ENCODE results near the gene ZBTB24. TPM values are rescaled to one million over a fixed set of nuclear protein-coding genes. Genes with fewer than 3 reads are reported as not detected.

Gene ZBTB24
- total and polyA plus RNA-seq, 7 experiments from 2014 or later: 6.9 to 26.6 (median 12.4) TPM

- H3K4me1 Mint-ChIP-seq: peaks cover 0 to 4% (median 0%) of the 10 kb centered on the region in 7 donors
- no peak overlapping the region for H3K27ac ChIP-seq (ENCODE audit: low read depth, low read length)
- H3K9me3 ChIP-seq (ENCODE audit: control insufficient read depth in 2 of 3, low read length in 3 of 3): no peaks in the 10 kb centered on the region
- no peaks in the 10 kb centered on the region for H3K36me3 ChIP-seq (ENCODE audit: control insufficient read depth in 2 of 3, insufficient read depth in 3 of 3, low read length in 3 of 3)
- H3K4me3 Mint-ChIP-seq: no peak overlapping the region
- intact Hi-C loops (cut with micrococcal nuclease): no loop called here
- H3K4me3 ChIP-seq (ENCODE audit: low read length): no peak overlapping the region
- H3K4me1 ChIP-seq (ENCODE audit: control insufficient read depth in 2 of 2, insufficient read depth in 2 of 2, low read length in 2 of 2): no peaks in the 10 kb centered on the region
- no peak for DNase-seq
- peaks cover 0 to 27% (median 0%) of the 10 kb centered on the region in 5 donors for H3K27me3 Mint-ChIP-seq
- ChIA-PET CTCF (interaction anchor here (0.6 kb wide), 1 partner anchor 610 kb away, joined by 3 read pairs; no protein-coding TSS in a partner anchor), POLR2A (no interaction called here)
- no peaks in the 10 kb centered on the region for H3K36me3 Mint-ChIP-seq
- ATAC-seq: no peak
- H3K27ac Mint-ChIP-seq: peak overlapping the region in 1 of 9 donors; percentile 15
- no peaks in the 10 kb centered on the region for H3K9me3 Mint-ChIP-seq
- no peaks in the 10 kb centered on the region for H3K27me3 ChIP-seq (ENCODE audit: control insufficient read depth in 2 of 2, insufficient read depth in 2 of 2, low read length in 2 of 2)
Measured at GRCh38 chr6:109428889-109429477, 54.0 kb downstream of the ZBTB24 start.

DNA sequence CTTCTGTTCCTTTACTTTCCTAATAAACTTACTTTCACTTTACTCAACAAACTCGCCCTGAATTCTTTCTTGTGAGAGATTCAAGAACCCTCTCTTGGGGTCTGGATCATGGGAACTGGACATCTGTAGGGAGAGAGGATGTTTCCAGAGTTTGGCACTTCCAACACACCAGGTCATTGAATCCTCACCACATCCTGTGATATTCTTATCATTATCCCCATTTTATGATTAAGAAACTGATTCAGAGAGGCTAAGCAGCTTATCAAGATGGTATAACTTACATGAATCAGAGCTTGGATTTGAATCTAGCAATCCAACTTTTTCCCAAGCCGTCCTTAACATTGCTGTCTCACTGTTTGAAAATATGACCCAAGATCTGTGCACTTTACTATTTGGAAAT lies 58.1 kb downstream of the ZBTB24 start:
- H3K4me1 Mint-ChIP-seq: peaks cover 0 to 6% (median 0%) of the 10 kb centered on the region in 7 donors
- Histone ChIP-seq H3K9me3 (ENCODE audit: control insufficient read depth in 2 of 3, low read length in 3 of 3) (no peaks in the 10 kb centered on the region), H3K4me1 (ENCODE audit: control insufficient read depth in 2 of 2, insufficient read depth in 2 of 2, low read length in 2 of 2) (no peaks in the 10 kb centered on the region), H3K27ac (ENCODE audit: low read depth, low read length) (no peak overlapping the region), H3K36me3 (ENCODE audit: control insufficient read depth in 2 of 3, insufficient read depth in 3 of 3, low read length in 3 of 3) (no peaks in the 10 kb centered on the region), H3K27me3 (ENCODE audit: control insufficient read depth in 2 of 2, insufficient read depth in 2 of 2, low read length in 2 of 2) (no peaks in the 10 kb centered on the region), H3K4me3 (ENCODE audit: low read length) (no peak overlapping the region)
- intact Hi-C loops (cut with micrococcal nuclease): no loop called here
- CTCF ChIA-PET: no interaction called here
- H3K27me3 Mint-ChIP-seq: peaks cover 0 to 22% (median 0%) of the 10 kb centered on the region in 5 donors
- no peaks in the 10 kb centered on the region for H3K9me3 Mint-ChIP-seq
- no peak overlapping the region for H3K4me3 Mint-ChIP-seq
- DNase-seq (no peak), ATAC-seq (no peak)
- no peak overlapping the region for H3K27ac Mint-ChIP-seq
- POLR2A ChIA-PET: no interaction called here
- H3K36me3 Mint-ChIP-seq: no peaks in the 10 kb centered on the region

- no peak overlapping the region for H3K27ac Mint-ChIP-seq
- Histone ChIP-seq H3K36me3 (ENCODE audit: control insufficient read depth in 2 of 3, insufficient read depth in 3 of 3, low read length in 3 of 3) (no peaks in the 10 kb centered on the region), H3K27ac (ENCODE audit: low read depth, low read length) (no peak overlapping the region), H3K9me3 (ENCODE audit: control insufficient read depth in 2 of 3, low read length in 3 of 3) (no peaks in the 10 kb centered on the region), H3K4me1 (ENCODE audit: control insufficient read depth in 2 of 2, insufficient read depth in 2 of 2, low read length in 2 of 2) (no peaks in the 10 kb centered on the region), H3K27me3 (ENCODE audit: control insufficient read depth in 2 of 2, insufficient read depth in 2 of 2, low read length in 2 of 2) (no peaks in the 10 kb centered on the region), H3K4me3 (ENCODE audit: low read length) (no peak overlapping the region)
- POLR2A ChIA-PET: interaction anchor here (0.6 kb wide), 1 partner anchor 69 kb away, joined by 3 read pairs; no protein-coding TSS in a partner anchor
- no peak for DNase-seq
- peaks cover 0 to 6% (median 0%) of the 10 kb centered on the region in 7 donors for H3K4me1 Mint-ChIP-seq
- H3K27me3 Mint-ChIP-seq: peaks cover 0 to 19% (median 0%) of the 10 kb centered on the region in 5 donors
- no peaks in the 10 kb centered on the region for H3K9me3 Mint-ChIP-seq
- intact Hi-C loops (cut with micrococcal nuclease): no loop called here
- H3K36me3 Mint-ChIP-seq: no peaks in the 10 kb centered on the region
- no peak for ATAC-seq
- CTCF ChIA-PET: interaction anchor here (0.7 kb wide), 1 partner anchor 600 kb away, joined by 3 read pairs; no protein-coding TSS in a partner anchor
- H3K4me3 Mint-ChIP-seq: no peak overlapping the region
Measured at GRCh38 chr6:109421184-109421583, 61.8 kb downstream of the ZBTB24 start.

GRCh38 chr6:109420751-109421150 lies 62.3 kb downstream of the ZBTB24 start:
- Histone ChIP-seq H3K4me3 (ENCODE audit: low read length) (no peak overlapping the region), H3K36me3 (ENCODE audit: control insufficient read depth in 2 of 3, insufficient read depth in 3 of 3, low read length in 3 of 3) (no peaks in the 10 kb centered on the region), H3K9me3 (ENCODE audit: control insufficient read depth in 2 of 3, low read length in 3 of 3) (no peaks in the 10 kb centered on the region), H3K27me3 (ENCODE audit: control insufficient read depth in 2 of 2, insufficient read depth in 2 of 2, low read length in 2 of 2) (no peaks in the 10 kb centered on the region), H3K4me1 (ENCODE audit: control insufficient read depth in 2 of 2, insufficient read depth in 2 of 2, low read length in 2 of 2) (no peaks in the 10 kb centered on the region), H3K27ac (ENCODE audit: low read depth, low read length) (no peak overlapping the region)
- no peak overlapping the region for H3K27ac Mint-ChIP-seq
- peaks cover 0 to 17% (median 0%) of the 10 kb centered on the region in 5 donors for H3K27me3 Mint-ChIP-seq
- DNase-seq: no peak
- CTCF ChIA-PET: no interaction called here
- no peak for ATAC-seq
- H3K4me1 Mint-ChIP-seq: peaks cover 0 to 6% (median 0%) of the 10 kb centered on the region in 7 donors
- no peaks in the 10 kb centered on the region for H3K36me3 Mint-ChIP-seq
- intact Hi-C loops (cut with micrococcal nuclease): no loop called here
- POLR2A ChIA-PET: interaction anchor here (0.6 kb wide), 1 partner anchor 68 kb away, joined by 3 read pairs; no protein-coding TSS in a partner anchor
- H3K9me3 Mint-ChIP-seq: no peaks in the 10 kb centered on the region
- no peak overlapping the region for H3K4me3 Mint-ChIP-seq

DNA sequence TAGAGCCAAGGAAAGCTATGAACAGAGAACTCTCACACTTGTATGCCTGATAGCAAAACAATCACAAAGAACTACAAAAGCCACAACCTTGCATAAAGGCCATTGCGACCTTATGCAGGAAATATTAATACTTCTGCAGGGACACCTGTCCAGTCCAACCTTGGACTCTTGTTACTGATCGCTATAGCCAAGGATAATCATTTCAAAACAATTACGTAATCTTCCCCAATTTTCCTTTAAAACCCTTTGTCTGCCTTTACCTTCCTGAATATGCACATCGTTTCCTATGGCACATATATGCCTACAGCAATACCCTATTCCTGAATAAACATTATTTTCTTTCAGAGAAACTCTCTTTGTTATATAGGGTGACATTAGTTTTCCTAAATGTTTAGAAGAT lies 65.4 kb downstream of the ZBTB24 start:
- CTCF ChIA-PET: no interaction called here

More for the DNA sequence above, 65.4 kb downstream of the ZBTB24 start:
- H3K9me3 ChIP-seq (ENCODE audit: control insufficient read depth in 2 of 3, low read length in 3 of 3): no peaks in the 10 kb centered on the region
- H3K4me1 ChIP-seq (ENCODE audit: control insufficient read depth in 2 of 2, insufficient read depth in 2 of 2, low read length in 2 of 2): no peaks in the 10 kb centered on the region
- ATAC-seq (no peak), DNase-seq (no peak)
- POLR2A ChIA-PET: no interaction called here
- H3K27me3 Mint-ChIP-seq: peaks cover 0 to 40% (median 0%) of the 10 kb centered on the region in 5 donors
- peaks cover 0 to 2% (median 0%) of the 10 kb centered on the region in 11 donors for H3K9me3 Mint-ChIP-seq
- H3K36me3 ChIP-seq (ENCODE audit: control insufficient read depth in 2 of 3, insufficient read depth in 3 of 3, low read length in 3 of 3): no peaks in the 10 kb centered on the region
- intact Hi-C loops (cut with micrococcal nuclease): no loop called here
- no peak overlapping the region for H3K27ac ChIP-seq (ENCODE audit: low read depth, low read length)
- H3K27me3 ChIP-seq (ENCODE audit: control insufficient read depth in 2 of 2, insufficient read depth in 2 of 2, low read length in 2 of 2): no peaks in the 10 kb centered on the region
- no peaks in the 10 kb centered on the region for H3K4me1 Mint-ChIP-seq
- H3K4me3 Mint-ChIP-seq: no peak overlapping the region
- H3K4me3 ChIP-seq (ENCODE audit: low read length): no peak overlapping the region
- no peak overlapping the region for H3K27ac Mint-ChIP-seq
- no peaks in the 10 kb centered on the region for H3K36me3 Mint-ChIP-seq

Other genes with a start within 250 kb of the ZBTB24 start
- 100 to 1,000 TPM; 149 to 275 (median 206) TPM for gene CD164, start 100.8 kb downstream of the ZBTB24 start, total RNA-seq
- gene CD164, start 100.8 kb downstream of the ZBTB24 start, polyA plus RNA-seq: 100 to 1,000 TPM; 164 to 252 TPM
- 1 to 10 TPM in 1 of 5 experiments, under 1 TPM in 3, not detected in 1; 0.13 to 1.9 (median 0.40) TPM for gene PPIL6, start 42.6 kb downstream of the ZBTB24 start, total RNA-seq
- under 1 TPM; 0.44 to 0.71 TPM for gene PPIL6, start 42.6 kb downstream of the ZBTB24 start, polyA plus RNA-seq
- 10 to 100 TPM; 16.9 to 33.7 (median 19.6) TPM for gene SMPD2, start 42.5 kb downstream of the ZBTB24 start, total RNA-seq
- gene SMPD2, start 42.5 kb downstream of the ZBTB24 start, polyA plus RNA-seq: 1 to 10 TPM; 5.7 to 9.5 TPM
- gene MICAL1, start 27.4 kb downstream of the ZBTB24 start, total RNA-seq: 100 to 1,000 TPM in 2 of 5 experiments, 10 to 100 TPM in 3; 61.4 to 125 (median 78.7) TPM
- 10 to 100 TPM; 18.3 to 22.6 TPM for gene MICAL1, start 27.4 kb downstream of the ZBTB24 start, polyA plus RNA-seq
- 10 to 100 TPM in 3 of 5 experiments, 1 to 10 TPM in 2; 5.8 to 19.5 (median 11.5) TPM for gene AK9, start 208.0 kb upstream of the ZBTB24 start, total RNA-seq
- 1 to 10 TPM; 5.8 to 6.8 TPM for gene AK9, start 208.0 kb upstream of the ZBTB24 start, polyA plus RNA-seq
- 10 to 100 TPM in 4 of 5 experiments, 1 to 10 TPM in 1; 6.8 to 16.5 (median 13.0) TPM for gene FIG4, start 208.1 kb upstream of the ZBTB24 start, total RNA-seq
- gene FIG4, start 208.1 kb upstream of the ZBTB24 start, polyA plus RNA-seq: 10 to 100 TPM; 15.2 to 16.3 TPM

Measured in naive thymus-derived CD4-positive, alpha-beta T cell (primary cell).